H7 (cell line): ENCODE measurements around the gene CPTP. TPM values are rescaled to one million over a fixed set of nuclear protein-coding genes. Genes with fewer than 3 reads are reported as not detected.

ENCODE experiments used
- DNase-seq: peaks from one replicate; pipeline ENCODE4 v3.0.0; 2012
- H3K27me3 ChIP-seq: 2 replicates; pipeline ENCODE4 v1.6.0; 2011; ENCODE audit warnings: mild to moderate bottlenecking, low read length; ENCODE audit not compliant: control insufficient read depth, insufficient read depth
- H3K36me3 ChIP-seq: replicated peaks from 2 replicates; pipeline ENCODE4 v1.5.1; 2011; ENCODE audit warnings: low read length; ENCODE audit not compliant: control insufficient read depth, insufficient read depth
- H3K4me3 ChIP-seq: 2 replicates; pipeline ENCODE4 v1.5.1; 2011; ENCODE audit warnings: low read depth, mild to moderate bottlenecking, control low read depth, low read length, moderate library complexity; ENCODE audit not compliant: insufficient read depth
- total RNA-seq: library from RNA; depleted of rRNA; stranded (reverse); fragments of >200 nt; shearing (Covaris generic); gene quantifications from 2 replicates; pipeline ENCODE4 v1.2.3, GENCODE V29; 2014

The CPTP gene
- total RNA-seq, 1 experiment from 2014 or later = 27.7 TPM

DNA sequence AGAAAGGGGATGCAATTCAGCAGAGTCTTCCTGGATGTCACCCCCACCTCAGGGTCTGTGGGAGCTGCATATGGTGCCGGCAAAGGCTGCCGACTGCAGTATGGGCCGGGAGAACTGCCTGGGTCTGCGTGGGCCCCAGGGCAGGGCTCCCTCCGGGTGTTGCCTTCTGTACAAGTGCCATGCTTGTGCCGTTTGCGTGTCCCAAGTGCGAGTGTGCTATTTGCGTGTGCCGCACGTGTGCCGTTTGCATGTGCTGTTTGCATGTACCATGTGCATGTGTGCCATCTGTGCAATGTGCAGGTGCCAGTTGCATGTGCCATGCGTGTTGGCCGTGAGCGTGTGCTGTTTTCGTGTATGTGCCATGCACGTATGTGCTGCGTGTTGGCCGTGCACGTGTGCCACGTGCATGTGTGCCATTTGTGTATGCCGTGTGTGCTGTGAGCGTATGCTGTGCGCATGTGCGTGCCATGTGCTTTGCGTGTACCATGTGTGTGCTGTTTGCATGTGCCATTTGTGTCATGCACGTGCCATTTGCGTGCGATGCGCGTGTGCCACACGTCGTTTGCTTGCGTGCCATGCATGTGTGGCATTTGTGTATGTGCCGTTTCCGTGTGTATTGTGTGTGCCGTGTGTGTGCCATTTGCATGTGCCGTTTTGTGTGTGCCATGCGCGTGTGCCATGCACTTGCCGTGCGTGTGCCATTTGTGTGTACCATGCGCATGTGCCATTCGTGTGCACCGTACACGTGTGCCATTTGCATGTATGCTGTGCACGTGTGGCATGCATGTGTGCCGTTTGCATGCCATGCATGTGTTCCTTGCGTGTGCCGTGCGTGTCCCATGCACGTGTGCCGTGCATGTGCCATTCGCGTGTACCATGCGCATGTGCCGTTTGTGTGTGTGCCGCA, 5.0 kb downstream of the CPTP start:
- Histone ChIP-seq H3K27me3 (no peaks in the 10 kb centered on the region), H3K4me3 (no peak overlapping the region), H3K36me3 (no peaks in the 10 kb centered on the region)
- peak; percentile 68 for DNase-seq

DNA sequence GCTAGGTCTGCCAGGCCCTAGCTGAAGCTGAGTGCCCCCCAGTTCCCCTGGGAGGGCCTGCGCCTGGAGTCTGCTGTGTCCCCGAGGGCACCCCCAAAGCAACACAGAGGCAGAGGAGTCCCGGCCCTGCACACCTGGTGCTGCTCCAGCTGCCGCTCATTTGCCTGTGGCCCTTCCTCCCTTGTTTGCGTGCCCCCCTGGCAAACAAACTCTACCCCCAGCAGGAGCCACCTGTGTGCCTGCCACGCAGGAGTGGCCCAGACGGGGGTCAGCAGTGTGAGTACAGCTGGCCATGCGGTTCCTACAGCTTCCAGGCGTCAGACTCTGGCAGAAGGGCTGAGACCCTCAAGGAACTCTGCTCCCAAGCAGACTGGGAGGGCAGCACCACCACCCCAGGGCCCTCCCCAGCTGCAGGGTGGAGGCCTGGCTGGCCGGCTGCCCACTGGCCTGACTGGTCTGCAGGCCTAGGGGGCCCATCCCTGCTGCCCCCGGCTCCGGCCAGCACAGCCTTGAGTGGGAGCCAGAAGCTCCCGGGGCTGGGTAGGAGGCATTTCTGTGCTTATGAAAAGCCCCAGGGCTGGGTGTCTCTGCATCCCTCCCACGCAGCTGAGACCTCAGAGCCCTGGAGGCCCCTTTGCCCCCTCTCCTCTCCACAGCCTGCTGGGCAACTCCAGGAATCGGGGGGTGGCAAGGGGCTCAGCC, 5.9 kb downstream of the CPTP start:
- no peaks in the 10 kb centered on the region for H3K36me3 ChIP-seq
- no peak overlapping the region for H3K4me3 ChIP-seq
- DNase-seq = peak; percentile 69
- no peaks in the 10 kb centered on the region for H3K27me3 ChIP-seq

DNA sequence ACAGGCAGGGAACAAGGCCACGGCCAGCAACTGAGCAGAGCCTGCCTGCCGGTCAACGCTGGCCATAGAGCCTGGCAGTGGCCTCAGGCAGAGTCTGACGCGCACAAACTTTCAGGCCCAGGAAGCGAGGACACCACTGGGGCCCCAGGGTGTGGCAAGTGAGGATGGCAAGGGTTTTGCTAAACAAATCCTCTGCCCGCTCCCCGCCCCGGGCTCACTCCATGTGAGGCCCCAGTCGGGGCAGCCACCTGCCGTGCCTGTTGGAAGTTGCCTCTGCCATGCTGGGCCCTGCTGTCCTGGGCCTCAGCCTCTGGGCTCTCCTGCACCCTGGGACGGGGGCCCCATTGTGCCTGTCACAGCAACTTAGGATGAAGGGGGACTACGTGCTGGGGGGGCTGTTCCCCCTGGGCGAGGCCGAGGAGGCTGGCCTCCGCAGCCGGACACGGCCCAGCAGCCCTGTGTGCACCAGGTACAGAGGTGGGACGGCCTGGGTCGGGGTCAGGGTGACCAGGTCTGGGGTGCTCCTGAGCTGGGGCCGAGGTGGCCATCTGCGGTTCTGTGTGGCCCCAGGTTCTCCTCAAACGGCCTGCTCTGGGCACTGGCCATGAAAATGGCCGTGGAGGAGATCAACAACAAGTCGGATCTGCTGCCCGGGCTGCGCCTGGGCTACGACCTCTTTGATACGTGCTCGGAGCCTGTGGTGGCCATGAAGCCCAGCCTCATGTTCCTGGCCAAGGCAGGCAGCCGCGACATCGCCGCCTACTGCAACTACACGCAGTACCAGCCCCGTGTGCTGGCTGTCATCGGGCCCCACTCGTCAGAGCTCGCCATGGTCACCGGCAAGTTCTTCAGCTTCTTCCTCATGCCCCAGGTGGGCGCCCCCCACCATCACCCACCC, 6.7 kb downstream of the CPTP start, which contains the start of gene TAS1R3:
Gene TAS1R3, plus strand, starts transcription at position 213 of the 898 bp plus-strand sequence. Its CDS starts 66 bp downstream, at position 279.
- H3K36me3 ChIP-seq = no peaks in the 10 kb centered on the region
- no peak within 1 kb of the TSS for H3K4me3 ChIP-seq
- H3K27me3 ChIP-seq = no peaks in the 10 kb centered on the region
- peak; percentile 71 for DNase-seq

DNA sequence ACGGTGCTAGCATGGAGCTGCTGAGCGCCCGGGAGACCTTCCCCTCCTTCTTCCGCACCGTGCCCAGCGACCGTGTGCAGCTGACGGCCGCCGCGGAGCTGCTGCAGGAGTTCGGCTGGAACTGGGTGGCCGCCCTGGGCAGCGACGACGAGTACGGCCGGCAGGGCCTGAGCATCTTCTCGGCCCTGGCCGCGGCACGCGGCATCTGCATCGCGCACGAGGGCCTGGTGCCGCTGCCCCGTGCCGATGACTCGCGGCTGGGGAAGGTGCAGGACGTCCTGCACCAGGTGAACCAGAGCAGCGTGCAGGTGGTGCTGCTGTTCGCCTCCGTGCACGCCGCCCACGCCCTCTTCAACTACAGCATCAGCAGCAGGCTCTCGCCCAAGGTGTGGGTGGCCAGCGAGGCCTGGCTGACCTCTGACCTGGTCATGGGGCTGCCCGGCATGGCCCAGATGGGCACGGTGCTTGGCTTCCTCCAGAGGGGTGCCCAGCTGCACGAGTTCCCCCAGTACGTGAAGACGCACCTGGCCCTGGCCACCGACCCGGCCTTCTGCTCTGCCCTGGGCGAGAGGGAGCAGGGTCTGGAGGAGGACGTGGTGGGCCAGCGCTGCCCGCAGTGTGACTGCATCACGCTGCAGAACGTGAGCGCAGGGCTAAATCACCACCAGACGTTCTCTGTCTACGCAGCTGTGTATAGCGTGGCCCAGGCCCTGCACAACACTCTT, 7.6 kb downstream of the CPTP start:
- Histone ChIP-seq H3K36me3 (no peaks in the 10 kb centered on the region; the same call in 1 of the 2 replicates), H3K4me3 (no peak overlapping the region), H3K27me3 (no peaks in the 10 kb centered on the region)
- DNase-seq = peak; percentile 72

DNA sequence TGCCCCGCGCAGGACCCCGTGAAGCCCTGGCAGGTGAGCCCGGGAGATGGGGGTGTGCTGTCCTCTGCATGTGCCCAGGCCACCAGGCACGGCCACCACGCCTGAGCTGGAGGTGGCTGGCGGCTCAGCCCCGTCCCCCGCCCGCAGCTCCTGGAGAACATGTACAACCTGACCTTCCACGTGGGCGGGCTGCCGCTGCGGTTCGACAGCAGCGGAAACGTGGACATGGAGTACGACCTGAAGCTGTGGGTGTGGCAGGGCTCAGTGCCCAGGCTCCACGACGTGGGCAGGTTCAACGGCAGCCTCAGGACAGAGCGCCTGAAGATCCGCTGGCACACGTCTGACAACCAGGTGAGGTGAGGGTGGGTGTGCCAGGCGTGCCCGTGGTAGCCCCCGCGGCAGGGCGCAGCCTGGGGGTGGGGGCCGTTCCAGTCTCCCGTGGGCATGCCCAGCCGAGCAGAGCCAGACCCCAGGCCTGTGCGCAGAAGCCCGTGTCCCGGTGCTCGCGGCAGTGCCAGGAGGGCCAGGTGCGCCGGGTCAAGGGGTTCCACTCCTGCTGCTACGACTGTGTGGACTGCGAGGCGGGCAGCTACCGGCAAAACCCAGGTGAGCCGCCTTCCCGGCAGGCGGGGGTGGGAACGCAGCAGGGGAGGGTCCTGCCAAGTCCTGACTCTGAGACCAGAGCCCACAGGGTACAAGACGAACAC, 8.3 kb downstream of the CPTP start:
- Histone ChIP-seq H3K27me3 (no peaks in the 10 kb centered on the region), H3K36me3 (no peaks in the 10 kb centered on the region; the same call in 1 of the 2 replicates), H3K4me3 (no peak overlapping the region)
- DNase-seq = peak; percentile 67

DNA sequence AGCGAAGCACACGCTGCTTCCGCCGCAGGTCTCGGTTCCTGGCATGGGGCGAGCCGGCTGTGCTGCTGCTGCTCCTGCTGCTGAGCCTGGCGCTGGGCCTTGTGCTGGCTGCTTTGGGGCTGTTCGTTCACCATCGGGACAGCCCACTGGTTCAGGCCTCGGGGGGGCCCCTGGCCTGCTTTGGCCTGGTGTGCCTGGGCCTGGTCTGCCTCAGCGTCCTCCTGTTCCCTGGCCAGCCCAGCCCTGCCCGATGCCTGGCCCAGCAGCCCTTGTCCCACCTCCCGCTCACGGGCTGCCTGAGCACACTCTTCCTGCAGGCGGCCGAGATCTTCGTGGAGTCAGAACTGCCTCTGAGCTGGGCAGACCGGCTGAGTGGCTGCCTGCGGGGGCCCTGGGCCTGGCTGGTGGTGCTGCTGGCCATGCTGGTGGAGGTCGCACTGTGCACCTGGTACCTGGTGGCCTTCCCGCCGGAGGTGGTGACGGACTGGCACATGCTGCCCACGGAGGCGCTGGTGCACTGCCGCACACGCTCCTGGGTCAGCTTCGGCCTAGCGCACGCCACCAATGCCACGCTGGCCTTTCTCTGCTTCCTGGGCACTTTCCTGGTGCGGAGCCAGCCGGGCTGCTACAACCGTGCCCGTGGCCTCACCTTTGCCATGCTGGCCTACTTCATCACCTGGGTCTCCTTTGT, 9.1 kb downstream of the CPTP start:
- Histone ChIP-seq H3K36me3 (no peaks in the 10 kb centered on the region; the same call in 1 of the 2 replicates), H3K4me3 (no peak overlapping the region), H3K27me3 (no peaks in the 10 kb centered on the region)
- DNase-seq = peak; percentile 68

DNA sequence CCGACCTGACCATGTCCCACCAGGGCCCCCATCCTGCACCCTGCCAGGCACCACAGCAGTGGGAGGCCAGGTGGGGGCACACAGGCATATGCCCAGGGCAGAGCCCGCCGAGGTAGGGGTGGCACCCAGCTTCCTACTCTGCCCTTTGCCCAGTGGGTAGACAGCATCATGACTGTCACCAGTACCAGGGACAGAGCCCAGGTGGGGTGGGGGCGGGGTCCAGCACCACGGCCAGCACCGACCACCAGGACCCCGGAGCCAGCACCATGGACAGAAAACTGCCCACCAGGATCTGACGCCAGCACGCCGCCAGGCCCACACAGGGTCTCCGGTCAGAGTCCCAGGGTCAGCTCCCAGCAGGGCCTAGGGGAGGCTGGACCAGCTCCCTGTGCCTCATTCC, 10.2 kb downstream of the CPTP start:
- Histone ChIP-seq H3K36me3 (no peaks in the 10 kb centered on the region; the same call in 1 of the 2 replicates), H3K4me3 (no peak overlapping the region), H3K27me3 (no peaks in the 10 kb centered on the region)
- peak; percentile 96 for DNase-seq

DNA sequence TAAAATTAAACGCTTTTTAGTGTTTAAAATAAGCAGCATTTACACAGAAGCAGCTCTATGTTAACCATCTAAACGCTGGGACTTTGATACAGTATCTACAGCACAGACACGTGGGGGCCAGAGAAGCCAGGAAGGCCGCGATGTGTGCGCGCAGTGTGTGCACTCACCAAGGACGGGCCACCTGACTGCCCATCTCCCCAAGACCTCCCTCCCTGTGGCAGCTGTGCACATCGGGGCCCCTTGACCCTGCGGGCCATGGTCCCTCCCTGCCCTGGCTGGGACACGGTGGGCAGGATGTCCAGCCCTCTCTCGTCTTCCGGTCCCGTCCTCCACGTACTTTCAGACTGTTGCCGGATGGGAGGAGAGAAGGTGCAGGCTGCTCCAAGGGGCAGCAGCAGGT, 10.7 kb downstream of the CPTP start:
- Histone ChIP-seq H3K36me3 (no peaks in the 10 kb centered on the region; the same call in 1 of the 2 replicates), H3K4me3 (no peak overlapping the region), H3K27me3 (no peaks in the 10 kb centered on the region)
- no peak for DNase-seq

DNA sequence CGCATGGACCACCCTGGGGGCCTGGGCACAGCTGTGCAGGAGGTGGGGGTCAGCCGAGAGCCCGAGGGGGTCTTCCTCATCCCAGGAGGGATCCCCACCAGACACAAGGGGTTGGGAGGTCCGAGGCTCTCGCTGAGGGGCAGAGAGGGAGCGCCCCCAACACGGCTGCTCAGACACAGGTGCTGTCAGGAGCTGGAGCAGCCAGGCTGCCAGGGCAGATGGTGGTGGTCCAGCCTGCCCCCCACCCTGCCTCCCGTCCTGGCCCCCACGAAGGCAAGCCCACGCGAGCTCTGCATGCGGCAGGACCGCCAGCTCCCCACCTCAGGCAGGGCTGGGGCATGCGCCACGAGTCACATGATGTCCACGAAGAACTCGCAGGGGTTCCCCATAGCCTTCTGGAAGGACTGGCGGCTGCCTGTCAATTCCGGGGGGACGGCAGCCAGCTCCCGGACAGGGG, 11.2 kb downstream of the CPTP start:
- H3K27me3 ChIP-seq = no peaks in the 10 kb centered on the region
- H3K36me3 ChIP-seq = peaks cover 3% of the 10 kb centered on the region
- DNase-seq = peak; percentile 60
- no peak overlapping the region for H3K4me3 ChIP-seq

DNA sequence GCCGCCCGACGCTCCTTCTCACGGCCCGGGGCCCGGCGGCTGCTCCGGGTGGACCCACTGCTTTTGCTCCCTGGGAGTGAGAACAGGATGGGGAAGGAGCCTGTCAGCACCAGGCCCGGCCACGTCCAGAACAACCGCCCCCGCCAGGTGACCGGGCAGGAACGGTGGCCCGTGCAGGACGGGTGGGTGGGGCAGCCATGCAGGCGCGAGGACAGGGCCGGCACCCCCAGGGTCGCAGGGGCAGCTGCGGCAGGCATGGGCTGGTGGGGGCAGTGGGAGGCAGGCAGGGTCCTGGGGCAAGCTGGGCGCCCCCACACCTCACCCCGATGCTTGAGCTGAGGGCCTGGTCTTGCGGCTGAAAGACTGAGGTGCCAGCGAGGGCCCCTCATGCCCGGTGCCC, 11.8 kb downstream of the CPTP start:
- DNase-seq = no peak
- Histone ChIP-seq H3K27me3 (no peaks in the 10 kb centered on the region), H3K36me3 (peaks cover 8% of the 10 kb centered on the region), H3K4me3 (no peak overlapping the region)

DNA sequence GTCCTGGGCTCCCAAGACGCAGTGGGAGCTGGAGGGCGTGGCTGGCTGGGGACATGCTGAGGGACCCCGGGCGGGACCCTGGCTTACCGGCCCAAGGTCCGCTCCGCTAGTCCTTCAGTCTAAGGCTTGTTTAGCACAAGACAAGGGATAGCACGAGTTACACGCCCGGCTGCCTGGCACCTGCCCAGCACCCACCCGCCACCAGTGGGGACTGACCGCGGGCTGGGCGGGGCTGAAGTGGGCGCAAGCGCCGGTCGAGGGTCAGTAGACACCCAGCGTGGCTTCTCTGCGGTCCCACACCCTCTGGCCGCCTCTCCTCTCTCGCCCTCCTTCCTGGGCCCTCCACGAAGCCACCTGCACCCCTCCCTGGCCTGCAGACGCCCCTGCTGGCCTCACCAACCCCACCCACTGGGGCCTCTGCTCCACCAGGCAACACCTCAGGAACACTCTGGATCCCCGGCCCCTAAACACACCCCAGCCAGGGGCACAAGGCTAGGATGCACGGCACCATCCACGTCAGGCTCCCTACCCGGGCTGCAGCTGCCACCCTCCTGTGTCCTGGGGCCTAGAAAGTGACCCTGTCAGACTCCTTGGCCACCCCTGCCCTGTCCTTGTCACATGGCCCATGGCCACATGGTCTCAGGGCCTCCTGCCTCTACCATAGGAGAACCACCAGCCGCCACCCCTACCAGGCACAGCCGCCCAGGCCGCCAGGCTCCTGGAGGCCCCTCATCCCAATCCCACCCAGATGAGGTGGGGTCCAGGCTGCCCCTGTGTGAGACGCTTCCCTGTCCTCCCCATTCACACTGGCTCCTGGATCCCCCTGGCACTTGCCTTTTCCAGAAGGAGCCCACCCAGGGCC, 12.6 kb downstream of the CPTP start:
- Histone ChIP-seq H3K27me3 (no peaks in the 10 kb centered on the region), H3K4me3 (no peak overlapping the region), H3K36me3 (peaks cover 9% of the 10 kb centered on the region)
- no peak for DNase-seq

DNA sequence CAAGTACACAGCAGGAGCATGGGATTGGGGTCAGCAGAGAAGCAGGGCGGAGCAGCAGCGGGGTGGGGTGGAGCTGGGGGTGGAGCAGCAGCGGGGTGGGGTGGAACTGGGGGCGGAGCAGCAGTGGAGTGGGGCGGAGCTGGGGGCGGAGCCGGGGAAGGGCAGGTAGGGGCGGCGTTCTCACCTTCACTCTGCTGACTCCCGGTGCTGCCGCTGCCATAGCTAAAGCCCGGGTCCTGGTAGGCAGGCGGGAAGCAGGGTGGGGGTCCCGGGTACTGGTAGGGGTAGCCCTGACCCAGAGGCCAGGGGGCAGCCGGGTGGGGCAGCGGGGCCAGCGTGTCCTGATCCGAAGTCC, 13.2 kb downstream of the CPTP start:
- Histone ChIP-seq H3K36me3 (peaks cover 9% of the 10 kb centered on the region), H3K27me3 (no peaks in the 10 kb centered on the region), H3K4me3 (no peak overlapping the region)
- DNase-seq = peak; percentile 100
